ENCODE measurements around the gene COL4A2.

DNA sequence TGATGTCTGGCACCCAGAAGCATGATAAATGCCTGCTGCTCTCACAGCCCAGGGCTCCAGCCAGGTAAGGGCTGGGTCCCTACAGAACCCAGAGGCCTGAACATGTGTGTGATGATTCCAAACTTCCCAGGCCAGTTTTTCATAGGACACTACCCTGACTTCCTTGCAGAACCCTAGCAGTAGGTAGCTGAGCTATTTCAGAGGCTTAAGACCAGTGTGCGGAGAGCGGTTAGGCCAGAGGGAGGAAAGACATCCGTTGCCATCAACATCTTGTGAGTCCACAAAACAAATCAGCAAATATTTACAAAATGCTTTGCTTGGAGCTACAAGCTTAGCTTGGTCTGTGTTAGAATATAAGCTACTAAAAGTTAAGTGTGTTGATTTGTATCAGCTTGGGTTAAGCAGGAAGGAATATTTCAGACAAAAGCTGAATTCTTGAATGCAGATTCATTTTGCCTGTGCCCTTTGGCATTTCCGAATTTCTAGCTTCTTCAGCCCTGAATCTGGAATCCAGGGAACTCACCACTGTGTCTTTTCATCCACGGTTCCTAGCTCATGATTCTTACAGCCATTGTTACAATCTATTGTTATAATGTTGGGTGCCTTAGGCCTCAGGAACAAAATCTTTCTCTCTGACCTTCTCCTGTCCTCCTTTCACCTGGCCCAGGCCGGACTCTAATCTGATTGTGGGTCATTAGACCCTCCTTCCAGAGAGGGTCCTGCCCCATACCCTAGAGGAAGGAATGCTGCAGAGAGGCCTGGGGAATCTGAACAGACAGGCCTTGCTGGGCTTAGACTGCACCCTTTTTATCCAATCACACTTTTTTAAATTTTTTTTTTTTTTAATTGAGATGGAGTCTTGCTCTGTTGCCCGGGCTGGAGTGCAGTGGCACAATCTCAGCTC is 242.1 kb downstream of the COL4A2 start:
- TF ChIP-seq, protein P1, sequence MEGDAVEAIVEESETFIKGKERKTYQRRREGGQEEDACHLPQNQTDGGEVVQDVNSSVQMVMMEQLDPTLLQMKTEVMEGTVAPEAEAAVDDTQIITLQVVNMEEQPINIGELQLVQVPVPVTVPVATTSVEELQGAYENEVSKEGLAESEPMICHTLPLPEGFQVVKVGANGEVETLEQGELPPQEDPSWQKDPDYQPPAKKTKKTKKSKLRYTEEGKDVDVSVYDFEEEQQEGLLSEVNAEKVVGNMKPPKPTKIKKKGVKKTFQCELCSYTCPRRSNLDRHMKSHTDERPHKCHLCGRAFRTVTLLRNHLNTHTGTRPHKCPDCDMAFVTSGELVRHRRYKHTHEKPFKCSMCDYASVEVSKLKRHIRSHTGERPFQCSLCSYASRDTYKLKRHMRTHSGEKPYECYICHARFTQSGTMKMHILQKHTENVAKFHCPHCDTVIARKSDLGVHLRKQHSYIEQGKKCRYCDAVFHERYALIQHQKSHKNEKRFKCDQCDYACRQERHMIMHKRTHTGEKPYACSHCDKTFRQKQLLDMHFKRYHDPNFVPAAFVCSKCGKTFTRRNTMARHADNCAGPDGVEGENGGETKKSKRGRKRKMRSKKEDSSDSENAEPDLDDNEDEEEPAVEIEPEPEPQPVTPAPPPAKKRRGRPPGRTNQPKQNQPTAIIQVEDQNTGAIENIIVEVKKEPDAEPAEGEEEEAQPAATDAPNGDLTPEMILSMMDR (IDR thresholded peaks at IDR 0.05): no peak
- TF ChIP-seq POLR2A (IDR thresholded peaks at IDR 0.05): no peak

Data from right lobe of liver (tissue), 4 donors.